GM12865 (cell line): Measurements from ENCODE around the gene KIF7.

Experiments used
- DNase-seq: peaks from one replicate; pipeline ENCODE4 v3.0.0; 2010; ENCODE audit warnings: low read depth
- H3K4me3 ChIP-seq: 2 replicates; pipeline ENCODE4 v1.5.1; 2011; ENCODE audit warnings: mild to moderate bottlenecking, low read depth, low read length, control low read depth
- CTCF ChIP-seq: IDR thresholded peaks from 2 replicates; pipeline ENCODE4 v1.5.1; 2011; ENCODE audit warnings: low read length, control low read depth, low read depth, inconsistent platforms; ENCODE audit not compliant: insufficient read depth; ENCODE audit errors: missing control alignments

KIF7 gene

DNA sequence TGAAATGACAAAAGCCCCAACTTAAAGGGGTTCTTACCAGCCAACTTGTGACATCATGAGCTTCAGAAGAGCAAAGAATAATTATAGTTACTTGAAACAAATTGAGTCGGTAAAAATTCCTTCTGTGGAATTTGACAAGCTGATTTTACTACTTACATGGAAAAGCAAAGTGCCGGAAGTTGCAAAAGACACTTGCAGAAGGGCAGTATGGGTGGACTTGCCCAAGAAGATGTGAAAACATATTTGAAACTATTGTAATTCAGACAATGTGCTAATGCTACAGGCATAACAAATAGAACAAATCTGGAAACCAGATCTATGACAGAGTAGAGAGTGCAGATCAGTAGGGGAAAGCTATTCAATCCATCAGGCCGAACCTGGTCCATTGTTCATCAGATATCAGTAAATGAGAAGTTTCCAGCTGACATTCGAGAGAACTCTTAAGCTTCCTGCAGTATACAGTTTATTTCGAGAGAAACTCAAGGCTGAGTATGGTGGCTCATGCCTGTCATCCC lies 2.5 kb upstream of the KIF7 start:
- TF ChIP-seq CTCF = no peak
- no peak overlapping the region for H3K4me3 ChIP-seq
- no peak for DNase-seq

DNA sequence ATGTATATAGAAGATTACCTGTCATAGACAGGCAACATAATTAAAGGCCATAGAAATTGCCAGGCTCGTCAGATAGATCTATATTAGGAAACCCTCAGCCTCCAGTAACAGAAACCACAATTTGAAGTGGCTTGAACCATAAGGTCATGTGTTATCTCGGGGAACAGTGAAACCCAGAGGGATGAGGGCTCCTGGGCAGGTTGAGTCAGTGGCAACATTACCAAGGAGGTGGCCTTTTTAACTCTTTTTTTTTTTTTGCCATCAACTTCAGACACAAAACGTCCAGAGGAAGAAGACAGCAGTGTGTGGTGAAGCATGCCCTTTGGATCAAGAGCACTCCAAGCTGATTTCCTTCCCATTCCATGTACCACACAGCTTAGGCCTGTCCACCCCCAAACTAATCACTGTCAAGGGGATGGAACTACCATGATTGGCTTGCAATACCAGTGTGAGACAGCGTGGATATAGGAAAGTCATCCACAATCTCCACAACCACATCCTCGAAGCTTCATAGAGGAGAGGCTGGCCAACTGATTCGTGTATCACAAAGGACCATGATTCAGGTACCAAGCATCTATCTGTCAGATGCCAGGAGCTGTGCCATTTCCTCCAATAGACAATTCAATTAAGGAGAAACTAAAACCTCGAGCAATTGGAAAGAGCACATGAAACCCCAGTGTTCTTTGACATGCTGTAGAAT lies 999 bp upstream of the KIF7 start:
- TF ChIP-seq CTCF = no peak
- H3K4me3 ChIP-seq = no peak overlapping the region
- DNase-seq = no peak

- no peak for DNase-seq
- H3K4me3 ChIP-seq = no peak overlapping the region
- no peak for TF ChIP-seq CTCF
Measured at GRCh38 chr15:89654301-89654761, 936 bp downstream of the KIF7 start.

GRCh38 chr15:89653578-89653977 lies 1.7 kb downstream of the KIF7 start:
- no peak for TF ChIP-seq CTCF
- H3K4me3 ChIP-seq = no peak overlapping the region
- DNase-seq = no peak

DNA sequence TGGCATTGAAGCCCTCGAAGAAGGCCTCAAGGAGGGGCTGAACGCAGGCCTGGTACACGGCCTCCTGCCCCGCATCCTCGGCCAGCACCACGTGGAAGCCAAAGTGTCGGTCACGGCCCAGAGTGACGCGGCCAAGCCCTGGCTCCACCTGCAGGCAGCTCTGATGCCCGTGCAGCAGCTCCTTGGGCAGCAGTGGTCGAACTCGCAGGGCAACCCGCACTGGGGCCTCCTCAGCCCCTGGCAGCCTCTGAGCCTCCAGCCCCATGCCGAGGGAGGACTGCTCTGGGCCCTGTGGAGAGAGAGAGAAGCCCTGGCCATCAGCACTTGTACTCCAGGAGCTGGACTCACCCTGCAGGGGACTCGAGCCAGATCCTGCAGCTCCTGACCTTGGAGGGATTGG lies 2.6 kb downstream of the KIF7 start:
- no peak for DNase-seq
- H3K4me3 ChIP-seq = no peak overlapping the region
- no peak for TF ChIP-seq CTCF

DNA sequence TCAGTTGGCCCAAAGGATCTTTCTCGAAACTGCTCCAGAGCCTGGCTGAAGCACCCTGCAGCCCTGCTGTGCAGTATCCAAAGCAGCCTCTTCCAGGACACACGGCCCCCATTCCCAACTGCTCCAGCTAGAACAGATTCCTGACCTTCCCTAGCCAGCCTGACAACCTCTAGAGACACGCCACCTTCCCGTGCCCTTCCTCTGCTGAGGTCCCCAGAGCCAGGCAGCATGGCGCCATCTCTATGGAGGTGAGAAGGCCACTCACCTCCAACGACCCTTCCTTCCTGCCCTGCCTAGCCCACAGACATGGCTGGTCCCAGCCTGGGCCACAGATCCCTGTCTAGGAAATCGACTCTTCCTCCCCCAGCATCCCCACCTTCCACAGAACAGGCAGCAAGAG lies 3.1 kb downstream of the KIF7 start:
- TF ChIP-seq CTCF = no peak
- no peak for DNase-seq
- no peak overlapping the region for H3K4me3 ChIP-seq

- no peak for DNase-seq
- no peak for TF ChIP-seq CTCF
- H3K4me3 ChIP-seq = no peak overlapping the region
Measured at GRCh38 chr15:89649716-89650115, 5.6 kb downstream of the KIF7 start.
